NCI-H460 (cell line): ENCODE data around the gene PLB1. TPM values are rescaled to one million over a fixed set of nuclear protein-coding genes. Genes with fewer than 3 reads are reported as not detected.

ENCODE experiments used
- DNase-seq: peaks from one replicate; pipeline ENCODE4 v3.0.0-alpha.2; 2016; ENCODE audit warnings: low read depth; ENCODE audit errors: extremely low read depth
- total RNA-seq: library from RNA; depleted of rRNA; stranded (reverse); fragments of >200 nt; shearing (Covaris generic); gene quantifications from 2 replicates; pipeline ENCODE4 v1.2.3, GENCODE V29; 2014

The PLB1 gene
- total RNA-seq, 1 experiment from 2014 or later = 0.62 TPM

- DNase-seq = no peak
These were observed 127.9 kb downstream of the PLB1 start for GRCh38 chr2:28623582-28624405.

- DNase-seq = no peak
These were observed 128.6 kb downstream of the PLB1 start for GRCh38 chr2:28624436-28624792.

- DNase-seq = no peak
These were observed 129.2 kb downstream of the PLB1 start for GRCh38 chr2:28624793-28625701.

- no peak for DNase-seq
These were observed 130.5 kb downstream of the PLB1 start for GRCh38 chr2:28626376-28626775.

GRCh38 chr2:28626891-28627421, 131.1 kb downstream of the PLB1 start:
- no peak for DNase-seq

GRCh38 chr2:28627722-28628480, 132.0 kb downstream of the PLB1 start:
- DNase-seq = no peak

GRCh38 chr2:28628506-28628905, 132.6 kb downstream of the PLB1 start:
- DNase-seq = no peak

GRCh38 chr2:28628987-28629386, 133.1 kb downstream of the PLB1 start:
- DNase-seq = no peak

- DNase-seq = no peak
These were observed 134.1 kb downstream of the PLB1 start for GRCh38 chr2:28629910-28630309.

- DNase-seq = no peak
These were observed 134.5 kb downstream of the PLB1 start for GRCh38 chr2:28630341-28630740.

- no peak for DNase-seq
These were observed 135.8 kb downstream of the PLB1 start for GRCh38 chr2:28631514-28632206.

GRCh38 chr2:28632791-28633190, 136.9 kb downstream of the PLB1 start:
- DNase-seq = no peak

GRCh38 chr2:28633204-28633603, 137.3 kb downstream of the PLB1 start:
- DNase-seq = no peak

- DNase-seq = no peak
These were observed 137.9 kb downstream of the PLB1 start for GRCh38 chr2:28633746-28634145.

- DNase-seq = no peak
These were observed 139.3 kb downstream of the PLB1 start for GRCh38 chr2:28635191-28635611.

GRCh38 chr2:28636491-28636890, 140.6 kb downstream of the PLB1 start:
- no peak for DNase-seq

GRCh38 chr2:28637066-28638047, 141.5 kb downstream of the PLB1 start:
- DNase-seq = no peak

GRCh38 chr2:28638102-28638501, 142.2 kb downstream of the PLB1 start:
- DNase-seq = no peak
